ENCODE measurements around the gene TTC6. TPM values are rescaled to one million over a fixed set of nuclear protein-coding genes. Genes with fewer than 3 reads are reported as not detected.

The TTC6 gene
- total RNA-seq, 1 experiment from 2014 or later: not detected

- Histone ChIP-seq H3K9me2 (replicated peaks; ENCODE audit: insufficient read depth, low read length) (no peaks in the 10 kb centered on the region), H3K36me3 (ENCODE audit: insufficient read depth, low read length) (no peaks in the 10 kb centered on the region), H3K9ac (ENCODE audit: low read length) (no peak overlapping the region), H3K27ac (ENCODE audit: low read length) (no peak overlapping the region), H2AFZ (ENCODE audit: low read length) (no peak overlapping the region), H3K79me2 (ENCODE audit: low read length) (no peaks in the 10 kb centered on the region), H3K27me3 (ENCODE audit: low read length) (no peaks in the 10 kb centered on the region), H3K9me3 (ENCODE audit: low read length) (no peaks in the 10 kb centered on the region), H3K4me2 (ENCODE audit: low read depth, low read length, poor library complexity, severe bottlenecking) (no peak overlapping the region), H4K20me1 (ENCODE audit: insufficient read depth, low read depth, low read length) (no peaks in the 10 kb centered on the region), H3K4me3 (ENCODE audit: low read length) (no peak overlapping the region), H3K4me1 (ENCODE audit: low read length) (no peaks in the 10 kb centered on the region)
- no peak for DNase-seq
These were observed 2.7 kb downstream of the TTC6 start for GRCh38 chr14:37597914-37598746.

- H3K27me3 ChIP-seq (ENCODE audit: low read length): no peaks in the 10 kb centered on the region
- H3K27ac ChIP-seq (ENCODE audit: low read length): no peak overlapping the region
- no peak overlapping the region for H3K9ac ChIP-seq (ENCODE audit: low read length)
- no peaks in the 10 kb centered on the region for H3K36me3 ChIP-seq (ENCODE audit: insufficient read depth, low read length)
- no peaks in the 10 kb centered on the region for H3K9me2 ChIP-seq (replicated peaks; ENCODE audit: insufficient read depth, low read length)
- H4K20me1 ChIP-seq (ENCODE audit: insufficient read depth, low read depth, low read length): no peaks in the 10 kb centered on the region
- no peaks in the 10 kb centered on the region for H3K4me1 ChIP-seq (ENCODE audit: low read length)
- no peak overlapping the region for H2AFZ ChIP-seq (ENCODE audit: low read length)
- no peaks in the 10 kb centered on the region for H3K9me3 ChIP-seq (ENCODE audit: low read length)
- DNase-seq: no peak
- no peaks in the 10 kb centered on the region for H3K79me2 ChIP-seq (ENCODE audit: low read length)
- no peak overlapping the region for H3K4me3 ChIP-seq (ENCODE audit: low read length)
- no peak overlapping the region for H3K4me2 ChIP-seq (ENCODE audit: low read depth, low read length, poor library complexity, severe bottlenecking)
These were observed 3.5 kb downstream of the TTC6 start for GRCh38 chr14:37598747-37599506.

- Histone ChIP-seq H3K79me2 (ENCODE audit: low read length) (no peaks in the 10 kb centered on the region), H4K20me1 (ENCODE audit: insufficient read depth, low read depth, low read length) (no peaks in the 10 kb centered on the region), H3K4me2 (ENCODE audit: low read depth, low read length, poor library complexity, severe bottlenecking) (no peak overlapping the region), H2AFZ (ENCODE audit: low read length) (no peak overlapping the region), H3K9ac (ENCODE audit: low read length) (no peak overlapping the region), H3K27ac (ENCODE audit: low read length) (no peak overlapping the region), H3K4me1 (ENCODE audit: low read length) (no peaks in the 10 kb centered on the region), H3K27me3 (ENCODE audit: low read length) (no peaks in the 10 kb centered on the region), H3K9me3 (ENCODE audit: low read length) (no peaks in the 10 kb centered on the region), H3K9me2 (replicated peaks; ENCODE audit: insufficient read depth, low read length) (no peaks in the 10 kb centered on the region), H3K4me3 (ENCODE audit: low read length) (no peak overlapping the region), H3K36me3 (ENCODE audit: insufficient read depth, low read length) (no peaks in the 10 kb centered on the region)
- DNase-seq: no peak
These were observed 4.3 kb downstream of the TTC6 start for GRCh38 chr14:37599507-37600368.

- no peaks in the 10 kb centered on the region for H3K36me3 ChIP-seq (ENCODE audit: insufficient read depth, low read length)
- no peak overlapping the region for H3K4me2 ChIP-seq (ENCODE audit: low read depth, low read length, poor library complexity, severe bottlenecking)
- no peaks in the 10 kb centered on the region for H3K9me2 ChIP-seq (replicated peaks; ENCODE audit: insufficient read depth, low read length)
- H3K9ac ChIP-seq (ENCODE audit: low read length): no peak overlapping the region
- no peaks in the 10 kb centered on the region for H3K27me3 ChIP-seq (ENCODE audit: low read length)
- no peaks in the 10 kb centered on the region for H4K20me1 ChIP-seq (ENCODE audit: insufficient read depth, low read depth, low read length)
- no peaks in the 10 kb centered on the region for H3K4me1 ChIP-seq (ENCODE audit: low read length)
- no peak for DNase-seq
- no peaks in the 10 kb centered on the region for H3K9me3 ChIP-seq (ENCODE audit: low read length)
- H3K27ac ChIP-seq (ENCODE audit: low read length): no peak overlapping the region
- no peak overlapping the region for H2AFZ ChIP-seq (ENCODE audit: low read length)
- H3K79me2 ChIP-seq (ENCODE audit: low read length): no peaks in the 10 kb centered on the region
- H3K4me3 ChIP-seq (ENCODE audit: low read length): no peak overlapping the region
These were observed 5.7 kb downstream of the TTC6 start for GRCh38 chr14:37600880-37601741.

GRCh38 chr14:37601865-37602264 lies 6.4 kb downstream of the TTC6 start:
- H3K9me2 ChIP-seq (replicated peaks; ENCODE audit: insufficient read depth, low read length): no peaks in the 10 kb centered on the region
- H3K36me3 ChIP-seq (ENCODE audit: insufficient read depth, low read length): no peaks in the 10 kb centered on the region
- no peak overlapping the region for H3K4me2 ChIP-seq (ENCODE audit: low read depth, low read length, poor library complexity, severe bottlenecking)
- H3K9ac ChIP-seq (ENCODE audit: low read length): no peak overlapping the region
- no peaks in the 10 kb centered on the region for H3K27me3 ChIP-seq (ENCODE audit: low read length)
- no peak overlapping the region for H3K4me3 ChIP-seq (ENCODE audit: low read length)
- no peak overlapping the region for H3K27ac ChIP-seq (ENCODE audit: low read length)
- H3K4me1 ChIP-seq (ENCODE audit: low read length): no peaks in the 10 kb centered on the region
- DNase-seq: no peak
- H4K20me1 ChIP-seq (ENCODE audit: insufficient read depth, low read depth, low read length): no peaks in the 10 kb centered on the region
- H3K9me3 ChIP-seq (ENCODE audit: low read length): no peaks in the 10 kb centered on the region
- no peaks in the 10 kb centered on the region for H3K79me2 ChIP-seq (ENCODE audit: low read length)
- no peak overlapping the region for H2AFZ ChIP-seq (ENCODE audit: low read length)

GRCh38 chr14:37602605-37603453 lies 7.4 kb downstream of the TTC6 start:
- Histone ChIP-seq H3K4me2 (ENCODE audit: low read depth, low read length, poor library complexity, severe bottlenecking) (no peak overlapping the region), H3K79me2 (ENCODE audit: low read length) (no peaks in the 10 kb centered on the region), H3K9me2 (replicated peaks; ENCODE audit: insufficient read depth, low read length) (no peaks in the 10 kb centered on the region), H3K36me3 (ENCODE audit: insufficient read depth, low read length) (no peaks in the 10 kb centered on the region), H3K9ac (ENCODE audit: low read length) (no peak overlapping the region), H2AFZ (ENCODE audit: low read length) (no peak overlapping the region), H3K27me3 (ENCODE audit: low read length) (no peaks in the 10 kb centered on the region), H3K4me1 (ENCODE audit: low read length) (no peaks in the 10 kb centered on the region), H4K20me1 (ENCODE audit: insufficient read depth, low read depth, low read length) (no peaks in the 10 kb centered on the region), H3K9me3 (ENCODE audit: low read length) (no peaks in the 10 kb centered on the region), H3K27ac (ENCODE audit: low read length) (no peak overlapping the region), H3K4me3 (ENCODE audit: low read length) (no peak overlapping the region)
- DNase-seq: no peak

- Histone ChIP-seq H3K27ac (ENCODE audit: low read length) (no peak overlapping the region), H3K36me3 (ENCODE audit: insufficient read depth, low read length) (no peaks in the 10 kb centered on the region), H3K4me1 (ENCODE audit: low read length) (no peaks in the 10 kb centered on the region), H4K20me1 (ENCODE audit: insufficient read depth, low read depth, low read length) (no peaks in the 10 kb centered on the region), H3K9me2 (replicated peaks; ENCODE audit: insufficient read depth, low read length) (no peaks in the 10 kb centered on the region), H3K27me3 (ENCODE audit: low read length) (no peaks in the 10 kb centered on the region), H3K4me2 (ENCODE audit: low read depth, low read length, poor library complexity, severe bottlenecking) (no peak overlapping the region), H3K79me2 (ENCODE audit: low read length) (no peaks in the 10 kb centered on the region), H2AFZ (ENCODE audit: low read length) (no peak overlapping the region), H3K9me3 (ENCODE audit: low read length) (no peaks in the 10 kb centered on the region), H3K9ac (ENCODE audit: low read length) (no peak overlapping the region), H3K4me3 (ENCODE audit: low read length) (no peak overlapping the region)
- DNase-seq: no peak
These were observed 8.3 kb downstream of the TTC6 start for GRCh38 chr14:37603688-37604251.
